Endothelial cell of umbilical vein (primary cell): Measurements from ENCODE around the gene ADGRL3. TPM values are rescaled to one million over a fixed set of nuclear protein-coding genes. Genes with fewer than 3 reads are reported as not detected.

Experiments used
- BruUV-seq: library from RNA; stranded (reverse); fragments of 400-500 nt; replicated peaks from 2 replicates; lab custom pipeline; 2021; lab: Mats Ljungman, UMichigan
- CTCF ChIA-PET: fragments of 300-600, 350-600 bp; sonication (Branson Sonifier 250); formaldehyde crosslinking; loops from one replicate; lab custom pipeline; 2021; ENCODE audit warnings: antibody characterized with exemption, inconsistent platforms; lab: Charles Lee
- POLR2A ChIA-PET: fragments of 300-600, 350-600 bp; sonication (Branson Sonifier 250); formaldehyde crosslinking; loops from one replicate; lab custom pipeline; 2021; ENCODE audit warnings: antibody characterized with exemption, inconsistent platforms; lab: Charles Lee
- DNase-seq: peaks from one replicate; pipeline ENCODE4 v3.0.0-alpha.2; 2011; ENCODE audit warnings: low read depth, low spot score
- FAIRE-seq: peaks from 2 replicates; lab custom pipeline; 2011; peaks lifted over from hg19 to GRCh38; lab: Jason Lieb, UNC
- H2AFZ ChIP-seq: 2 replicates; pipeline ENCODE4 v1.6.0; 2012; ENCODE audit warnings: low read depth, low read length, control low read depth, inconsistent platforms
- H3K27ac ChIP-seq: 2 replicates; pipeline ENCODE4 v1.5.1; 2011; ENCODE audit warnings: low read depth, mild to moderate bottlenecking, control low read depth, low read length, moderate library complexity; ENCODE audit not compliant: insufficient read depth
- H3K27me3 ChIP-seq, 2 experiments: 2 replicates each; pipeline versions ENCODE4 v1.6.0 to v1.6.1; 2011; ENCODE audit warnings: low read length in 2 of 2, mixed read lengths in 1 of 2; ENCODE audit not compliant: control insufficient read depth in 2 of 2, insufficient read depth in 2 of 2
- H3K36me3 ChIP-seq, 2 experiments: 2 replicates in 1 of 2; 3 replicates in 1 of 2; pipeline ENCODE4 v1.5.1; 2011; ENCODE audit warnings: low read length in 2 of 2, mild to moderate bottlenecking in 1 of 2, moderate library complexity in 1 of 2; ENCODE audit not compliant: control insufficient read depth in 2 of 2, insufficient read depth in 2 of 2; ENCODE audit errors: extremely low read depth in 1 of 2
- H3K4me1 ChIP-seq: 3 replicates; pipeline ENCODE4 v1.5.1; 2011; ENCODE audit warnings: mild to moderate bottlenecking, low read length; ENCODE audit not compliant: control insufficient read depth, insufficient read depth; ENCODE audit errors: extremely low read depth
- H3K4me2 ChIP-seq: 2 replicates; pipeline ENCODE4 v1.6.1; 2011; ENCODE audit warnings: low read length, control low read depth, mixed read lengths; ENCODE audit not compliant: insufficient read depth
- H3K4me3 ChIP-seq, 3 experiments: fragments of 200-600 bp in 1 of 3; sonication (generic), shearing (Covaris generic) in 1 of 3; replicated peaks in 1 of 3; 2 replicates each; pipeline ENCODE4 v1.5.1; 2011 to 2016; ENCODE audit warnings: control low read depth in 3 of 3, low read length in 3 of 3, mild to moderate bottlenecking in 2 of 3, inconsistent platforms in 1 of 3, low read depth in 1 of 3, moderate library complexity in 1 of 3; ENCODE audit not compliant: insufficient read depth in 1 of 3
- H3K79me2 ChIP-seq: 2 replicates; pipeline ENCODE4 v1.6.0; 2012; ENCODE audit warnings: low read length, inconsistent platforms; ENCODE audit not compliant: control insufficient read depth, insufficient read depth
- H3K9ac ChIP-seq: replicated peaks from 2 replicates; pipeline ENCODE3; 2011; ENCODE audit warnings: low read length, control low read depth; ENCODE audit not compliant: insufficient read depth; ENCODE audit errors: extremely low read depth
- H3K9me1 ChIP-seq: replicated peaks from 3 replicates; pipeline ENCODE4 v1.6.0; 2011; ENCODE audit warnings: mild to moderate bottlenecking, low read length; ENCODE audit not compliant: control insufficient read depth, insufficient read depth; ENCODE audit errors: extremely low read depth
- H3K9me3 ChIP-seq: replicated peaks from 2 replicates; pipeline ENCODE4 v1.5.1; 2012; ENCODE audit warnings: low read length, inconsistent platforms; ENCODE audit not compliant: control insufficient read depth, insufficient read depth
- H4K20me1 ChIP-seq: replicated peaks from 2 replicates; pipeline ENCODE3; 2011; ENCODE audit warnings: mild to moderate bottlenecking, low read length; ENCODE audit not compliant: control insufficient read depth, insufficient read depth; ENCODE audit errors: extremely low read depth
- CTCF ChIP-seq, 2 donors: IDR thresholded peaks; 1 replicate in 1 of 2; 2 replicates in 1 of 2; pipeline ENCODE4 v1.5.1; 2011; ENCODE audit warnings: low read length in 2 of 2, mild to moderate bottlenecking in 2 of 2, moderate library complexity in 2 of 2, control low read depth in 1 of 2, inconsistent platforms in 1 of 2, low read depth in 1 of 2; ENCODE audit not compliant: insufficient read depth in 1 of 2; ENCODE audit errors: extremely low read depth in 1 of 2
- EZH2 ChIP-seq: IDR thresholded peaks from 2 replicates; pipeline ENCODE4 v1.6.1; 2012; ENCODE audit warnings: borderline replicate concordance, low read depth, mild to moderate bottlenecking, moderate library complexity, low read length, inconsistent platforms; ENCODE audit not compliant: severe bottlenecking
- FOS ChIP-seq: IDR thresholded peaks from 2 replicates; pipeline ENCODE4 v1.6.1; 2011; ENCODE audit warnings: mild to moderate bottlenecking, low read length, moderate library complexity, borderline replicate concordance; ENCODE audit not compliant: insufficient read depth
- GATA2 ChIP-seq: IDR thresholded peaks from 2 replicates; pipeline ENCODE4 v1.7.0; 2011; ENCODE audit warnings: low read depth, mild to moderate bottlenecking, moderate library complexity, mixed read lengths, low read length; ENCODE audit not compliant: insufficient read length, insufficient read depth
- JUN ChIP-seq: IDR thresholded peaks from 2 replicates; pipeline ENCODE4 v1.6.1; 2011; ENCODE audit warnings: borderline replicate concordance, low read depth; ENCODE audit not compliant: insufficient read length, insufficient read depth
- MAX ChIP-seq: IDR thresholded peaks from 2 replicates; pipeline ENCODE4 v1.6.1; 2011; ENCODE audit not compliant: insufficient read depth, insufficient read length
- MYC ChIP-seq: IDR thresholded peaks from one replicate; pipeline ENCODE4 v1.6.1; 2011; ENCODE audit warnings: mild to moderate bottlenecking, low read depth, low read length
- POLR2A ChIP-seq: IDR thresholded peaks from 2 replicates; pipeline ENCODE4 v1.6.1; 2012; ENCODE audit warnings: low read depth, mild to moderate bottlenecking, control low read depth, low read length
- POLR2AphosphoS5 ChIP-seq: IDR thresholded peaks from 2 replicates; pipeline ENCODE4 v1.6.1; 2012; ENCODE audit warnings: low read depth, mild to moderate bottlenecking, control low read depth, low read length, moderate library complexity; ENCODE audit not compliant: insufficient read depth
- dilution Hi-C: fragments of 300-500 bp; cut with MboI; formaldehyde crosslinking; loops from one replicate; pipeline ENCODE4 v1.15.0; 2019; ENCODE audit warnings: low sequenced_read_pairs; ENCODE audit not compliant: extremely low pct_ligation_motif_present
- intact Hi-C: fragments of 100-400 bp; cut with micrococcal nuclease; formaldehyde crosslinking; loops from one replicate; pipeline ENCODE4 v1.10.0; 2022
- polyA plus RNA-seq, 4 experiments: library from polyadenylated mRNA; depleted of rRNA in 3 of 4; stranded (reverse) in 3 of 4; unstranded in 1 of 4; fragments of >200 nt; gene quantifications; 2 replicates each; pipeline versions ENCODE4 v1.2.1 to v1.2.3, GENCODE V29; 2011 to 2012; ENCODE audit warnings: missing spikeins in 1 of 4
- total RNA-seq: library from RNA; stranded (reverse); gene quantifications from 2 replicates; pipeline ENCODE4 v1.2.3, GENCODE V29; 2021

The ADGRL3 gene
- total and polyA plus RNA-seq, 2 donors (not counting 3 experiments of a cell fraction or from before 2014, with no cell fraction given), result not detected

GRCh38 chr4:61173799-61174198 lies 26.3 kb upstream of the ADGRL3 start:
- no TSS peak for BruUV-seq
- Histone ChIP-seq H3K9ac (no peak overlapping the region), H3K4me2 (no peak overlapping the region), H2AFZ (no peak overlapping the region), H3K4me1 (no peaks in the 10 kb centered on the region), H3K27me3 (no peaks in the 10 kb centered on the region), H4K20me1 (no peaks in the 10 kb centered on the region), H3K36me3 (no peaks in the 10 kb centered on the region), H3K27ac (no peak overlapping the region), H3K4me3 (no peak overlapping the region), H3K9me1 (no peaks in the 10 kb centered on the region), H3K9me3 (no peaks in the 10 kb centered on the region), H3K79me2 (no peaks in the 10 kb centered on the region)
- POLR2A ChIA-PET, result no interaction called here
- FAIRE-seq (no peak), DNase-seq (no peak)
- intact Hi-C loops, result no loop called here
- dilution Hi-C loops, result no loop called here
- TF ChIP-seq MYC (no peak), EZH2 (no peak), CTCF (IDR thresholded peaks at IDR 0.05; ENCODE audit: extremely low read depth in 1 of 2, insufficient read depth in 1 of 2, low read depth in 1 of 2, low read length in 2 of 2) (no peak), POLR2AphosphoS5 (no peak), GATA2 (no peak), JUN (no peak), FOS (no peak), MAX (no peak), POLR2A (no peak)
- CTCF ChIA-PET, result no interaction called here
